IPS-20b (cell line): ENCODE data around the gene EPHA1.

ENCODE experiments used
- H3K27ac ChIP-seq: one replicate; pipeline ENCODE4 v1.5.1; 2013; ENCODE audit warnings: low read length
- H3K27me3 ChIP-seq: 2 replicates; pipeline ENCODE4 v1.6.1; 2013; ENCODE audit warnings: mild to moderate bottlenecking, low read length, inconsistent platforms; ENCODE audit not compliant: insufficient read depth
- H3K36me3 ChIP-seq: 2 replicates; pipeline ENCODE4 v1.6.1; 2013; ENCODE audit warnings: low read depth, mild to moderate bottlenecking, inconsistent platforms, low read length, moderate library complexity; ENCODE audit not compliant: insufficient read depth
- H3K4me1 ChIP-seq: 2 replicates; pipeline ENCODE4 v1.6.1; 2013; ENCODE audit warnings: mild to moderate bottlenecking, control low read depth, inconsistent platforms, low read length, moderate library complexity; ENCODE audit not compliant: insufficient read depth
- H3K4me3 ChIP-seq: 2 replicates; pipeline ENCODE4 v1.5.1; 2013; ENCODE audit warnings: mild to moderate bottlenecking, low read length, inconsistent platforms
- H3K9ac ChIP-seq: 2 replicates; pipeline ENCODE4 v1.6.1; 2013; ENCODE audit warnings: low read depth, mild to moderate bottlenecking, inconsistent platforms, low read length, moderate library complexity
- H3K9me3 ChIP-seq: 2 replicates; pipeline ENCODE4 v1.6.1; 2013; ENCODE audit warnings: mild to moderate bottlenecking, low read depth, low read length, inconsistent platforms; ENCODE audit not compliant: insufficient read depth

Gene EPHA1

DNA sequence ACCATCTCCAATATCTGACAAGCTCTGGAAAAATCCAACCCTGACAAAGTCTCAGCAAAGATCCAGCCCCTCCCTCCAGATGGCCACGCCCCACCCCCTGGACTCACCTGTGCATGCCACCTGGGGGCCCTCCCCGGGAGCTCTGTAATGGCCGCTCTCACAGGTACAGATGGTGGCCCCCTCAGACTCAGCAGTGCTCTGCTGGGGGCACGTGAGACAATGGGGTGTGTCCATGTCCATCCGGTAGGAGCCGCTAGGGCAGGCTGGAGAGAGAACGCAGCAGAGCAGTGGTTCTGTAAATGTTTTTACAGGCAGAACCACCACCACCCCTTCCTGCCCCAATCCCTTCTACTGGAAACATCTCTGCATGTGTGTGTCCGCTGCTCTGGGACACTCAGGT is 9.5 kb downstream of the EPHA1 start:
- no peaks in the 10 kb centered on the region for H3K9me3 ChIP-seq
- H3K27me3 ChIP-seq: no peaks in the 10 kb centered on the region
- no peak overlapping the region for H3K4me3 ChIP-seq
- no peaks in the 10 kb centered on the region for H3K4me1 ChIP-seq
- H3K9ac ChIP-seq: no peak overlapping the region
- peaks cover 92% of the 10 kb centered on the region for H3K36me3 ChIP-seq
- H3K27ac ChIP-seq: no peak overlapping the region

- Histone ChIP-seq H3K27ac (no peak overlapping the region), H3K9ac (no peak overlapping the region), H3K36me3 (peaks cover 94% of the 10 kb centered on the region)
Measured at GRCh38 chr7:143398616-143399015, 10.0 kb downstream of the EPHA1 start.

DNA sequence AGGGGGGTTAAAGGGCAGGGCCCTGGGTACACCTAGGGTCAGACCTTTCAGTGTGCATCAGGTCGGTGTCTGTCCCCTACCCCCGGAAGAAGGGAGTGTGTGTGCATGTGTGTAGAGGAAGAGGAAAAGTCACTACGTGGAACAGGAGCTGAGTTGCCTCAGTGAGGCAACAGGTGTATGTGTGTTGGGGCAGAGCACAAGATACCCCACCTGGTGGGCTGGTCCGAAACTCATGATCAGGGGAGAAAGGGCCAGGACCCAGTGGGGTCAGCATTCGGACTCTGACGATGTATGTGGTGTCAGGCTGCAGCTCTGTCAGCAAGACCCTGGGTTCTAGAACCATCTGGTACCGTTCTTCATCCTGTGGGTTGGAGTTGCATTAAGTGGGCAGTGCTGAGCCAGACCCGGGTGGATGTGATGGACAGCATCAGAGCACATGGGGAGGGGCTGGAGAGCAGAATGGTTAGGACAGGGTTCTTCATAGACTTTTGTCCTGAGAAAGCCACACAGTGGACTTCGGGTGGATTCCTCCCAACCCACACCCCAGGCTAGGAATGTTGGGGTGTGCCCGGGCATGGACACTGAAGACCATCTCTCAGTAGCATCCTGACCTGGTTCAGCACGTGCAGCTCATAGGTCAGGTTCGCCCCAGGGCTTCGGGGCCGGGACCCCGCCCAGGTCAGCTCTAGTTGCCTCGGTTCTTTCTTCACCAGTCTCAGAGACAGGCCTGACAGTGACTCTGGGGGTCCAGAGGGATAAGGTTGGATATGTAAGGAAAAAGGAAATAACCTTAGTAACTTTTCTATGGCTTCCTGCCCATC is 10.7 kb downstream of the EPHA1 start:
- H3K27me3 ChIP-seq: no peaks in the 10 kb centered on the region
- H3K27ac ChIP-seq: no peak overlapping the region
- H3K4me1 ChIP-seq: no peaks in the 10 kb centered on the region
- no peaks in the 10 kb centered on the region for H3K9me3 ChIP-seq
- H3K9ac ChIP-seq: no peak overlapping the region
- H3K4me3 ChIP-seq: no peak overlapping the region
- peaks cover 97% of the 10 kb centered on the region for H3K36me3 ChIP-seq

More at GRCh38 chr7:143398616-143399015, 10.0 kb downstream of the EPHA1 start:
- Histone ChIP-seq H3K4me1 (no peaks in the 10 kb centered on the region), H3K27me3 (no peaks in the 10 kb centered on the region), H3K4me3 (no peak overlapping the region), H3K9me3 (no peaks in the 10 kb centered on the region)

- peaks cover 98% of the 10 kb centered on the region for H3K36me3 ChIP-seq
- H3K9me3 ChIP-seq: no peaks in the 10 kb centered on the region
- H3K27ac ChIP-seq: no peak overlapping the region
- no peak overlapping the region for H3K4me3 ChIP-seq
- no peaks in the 10 kb centered on the region for H3K4me1 ChIP-seq
- H3K27me3 ChIP-seq: no peaks in the 10 kb centered on the region
- H3K9ac ChIP-seq: no peak overlapping the region
Measured at GRCh38 chr7:143396625-143397556, 11.8 kb downstream of the EPHA1 start.

GRCh38 chr7:143396182-143396581 is 12.5 kb downstream of the EPHA1 start:
- no peak overlapping the region for H3K4me3 ChIP-seq
- H3K9me3 ChIP-seq: no peaks in the 10 kb centered on the region
- peaks cover 98% of the 10 kb centered on the region for H3K36me3 ChIP-seq
- H3K27ac ChIP-seq: no peak overlapping the region
- no peaks in the 10 kb centered on the region for H3K4me1 ChIP-seq
- no peak overlapping the region for H3K9ac ChIP-seq
- H3K27me3 ChIP-seq: no peaks in the 10 kb centered on the region

DNA sequence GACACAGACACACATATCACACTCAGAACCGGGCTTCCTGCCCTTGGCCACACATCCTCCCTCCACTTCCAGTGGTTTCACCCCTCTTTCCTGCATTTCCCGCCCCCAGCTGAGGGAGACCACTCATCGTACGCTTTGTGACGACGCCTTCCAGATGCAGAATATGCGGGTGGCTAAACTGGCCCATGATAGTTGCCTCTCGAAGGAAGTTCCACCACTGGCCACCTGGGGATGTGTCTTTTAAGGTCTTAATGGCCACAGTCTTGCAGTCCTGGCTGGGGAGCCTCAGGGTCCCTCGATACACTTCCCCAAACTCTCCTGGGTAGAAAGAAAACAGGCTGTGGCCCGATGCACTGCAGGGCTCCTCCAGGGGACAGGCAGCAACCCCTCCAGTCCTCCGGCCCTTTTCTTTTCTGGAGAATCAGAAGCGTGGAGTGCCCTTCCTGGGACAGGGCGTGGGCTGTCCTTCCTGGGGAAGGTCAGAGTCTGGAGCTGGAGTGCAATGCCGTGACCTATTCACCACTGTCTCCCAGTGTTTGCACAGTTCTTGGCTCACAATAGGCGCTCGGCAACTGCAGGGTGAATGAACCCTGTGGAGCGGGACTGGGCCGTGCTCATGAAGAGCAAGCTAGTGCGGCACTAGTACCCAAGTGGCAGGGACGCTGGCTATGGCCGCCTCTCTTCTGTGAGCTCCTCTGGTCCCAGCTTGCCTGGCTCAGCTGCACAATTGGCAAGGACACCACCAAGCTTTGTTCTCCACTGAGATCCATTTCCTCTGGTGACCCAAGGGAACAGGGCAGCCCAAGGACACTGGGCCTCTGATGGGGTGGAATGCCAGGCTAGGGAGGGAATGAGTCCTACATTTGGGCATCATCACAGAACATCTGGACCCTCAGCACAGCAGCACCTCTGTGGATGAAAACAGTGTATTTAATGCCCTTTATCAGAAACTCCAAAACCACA is 13.2 kb downstream of the EPHA1 start:
- H3K27ac ChIP-seq: no peak overlapping the region
- peaks cover 98% of the 10 kb centered on the region for H3K36me3 ChIP-seq
- no peak overlapping the region for H3K4me3 ChIP-seq
- no peaks in the 10 kb centered on the region for H3K9me3 ChIP-seq
- H3K27me3 ChIP-seq: no peaks in the 10 kb centered on the region
- H3K9ac ChIP-seq: no peak overlapping the region
- H3K4me1 ChIP-seq: no peaks in the 10 kb centered on the region

GRCh38 chr7:143394777-143395176 is 13.9 kb downstream of the EPHA1 start:
- Histone ChIP-seq H3K9ac (no peak overlapping the region), H3K36me3 (peaks cover 98% of the 10 kb centered on the region), H3K27me3 (no peaks in the 10 kb centered on the region), H3K4me1 (no peaks in the 10 kb centered on the region), H3K9me3 (no peaks in the 10 kb centered on the region), H3K4me3 (no peak overlapping the region), H3K27ac (no peak overlapping the region)

DNA sequence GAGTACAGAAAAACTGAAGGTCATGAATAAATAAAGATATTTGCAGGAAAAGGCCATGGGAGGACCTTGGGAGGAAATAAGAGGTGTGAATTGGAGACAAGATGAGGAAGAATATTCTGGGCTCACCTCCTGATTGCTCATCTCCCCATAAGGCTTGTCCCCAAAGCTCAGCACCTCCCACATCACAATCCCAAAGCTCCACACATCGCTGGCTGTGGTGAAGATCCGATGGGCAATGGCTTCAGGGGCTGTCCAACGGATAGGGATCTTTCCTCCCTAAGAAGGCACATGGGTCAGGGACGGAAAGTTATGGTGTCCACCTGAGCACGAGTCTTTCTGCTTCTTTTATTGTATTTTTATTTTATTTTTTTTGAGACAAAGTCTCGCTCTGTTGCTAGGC is 14.6 kb downstream of the EPHA1 start:
- Histone ChIP-seq H3K9me3 (no peaks in the 10 kb centered on the region), H3K4me1 (no peaks in the 10 kb centered on the region), H3K9ac (no peak overlapping the region), H3K36me3 (peaks cover 98% of the 10 kb centered on the region), H3K4me3 (no peak overlapping the region), H3K27ac (no peak overlapping the region), H3K27me3 (no peaks in the 10 kb centered on the region)

- no peaks in the 10 kb centered on the region for H3K27me3 ChIP-seq
- H3K36me3 ChIP-seq: peaks cover 98% of the 10 kb centered on the region
- H3K4me3 ChIP-seq: no peak overlapping the region
Measured at GRCh38 chr7:143393267-143394041, 15.2 kb downstream of the EPHA1 start.

DNA sequence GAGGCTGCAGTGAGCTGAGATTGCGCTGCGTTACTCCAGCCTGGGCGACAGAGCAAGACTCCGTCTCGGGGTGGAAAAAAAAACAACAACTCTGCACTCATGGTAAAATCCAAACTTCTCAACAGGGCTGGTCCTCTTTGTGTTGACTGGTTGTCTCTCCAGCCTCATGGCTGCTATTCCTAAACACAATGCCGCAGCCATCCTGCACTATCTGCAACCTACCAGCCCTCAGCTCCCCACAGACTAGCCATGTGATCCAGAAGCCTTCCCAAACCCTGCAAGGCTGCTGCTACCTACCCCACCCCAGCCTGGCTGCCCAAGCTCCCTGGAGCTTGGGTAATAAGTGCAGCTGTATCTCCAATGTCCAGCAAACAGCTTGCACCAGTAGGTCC is 15.8 kb downstream of the EPHA1 start:
- Histone ChIP-seq H3K36me3 (peaks cover 98% of the 10 kb centered on the region), H3K27ac (no peak overlapping the region), H3K4me3 (no peak overlapping the region), H3K27me3 (no peaks in the 10 kb centered on the region), H3K9me3 (no peaks in the 10 kb centered on the region), H3K9ac (no peak overlapping the region), H3K4me1 (no peaks in the 10 kb centered on the region)

More at GRCh38 chr7:143393267-143394041, 15.2 kb downstream of the EPHA1 start:
- H3K27ac ChIP-seq: no peak overlapping the region
- no peak overlapping the region for H3K9ac ChIP-seq
- H3K4me1 ChIP-seq: no peaks in the 10 kb centered on the region
- H3K9me3 ChIP-seq: no peaks in the 10 kb centered on the region
